ENCODE results near the gene RHNO1. TPM values are rescaled to one million over a fixed set of nuclear protein-coding genes. Genes with fewer than 3 reads are reported as not detected.
"Not testable (repeated sequence)": the region's sequence is repeated elsewhere in the genome, so short reads cannot be mapped to it uniquely, and the experiment has no call there.

Gene RHNO1
- total RNA-seq, 6 experiments from 2014 or later = 25.4 to 47.3 (median 39.7) TPM

- Mint-ChIP-seq H3K27ac (no peak overlapping the region), H3K4me3 (no peak overlapping the region), H3K9me3 (no peaks in the 10 kb centered on the region), H3K27me3 (ENCODE audit: insufficient read depth) (peaks cover 4% of the 10 kb centered on the region), H3K36me3 (ENCODE audit: low read depth) (peaks cover 22% of the 10 kb centered on the region; the same call in 1 of the 2 replicates), H3K4me1 (ENCODE audit: low read depth) (peaks cover 5% of the 10 kb centered on the region)
- TF ChIP-seq CTCF (IDR thresholded peaks at IDR 0.05) = no peak
- DNase-seq = no peak
These were observed 18.0 kb upstream of the RHNO1 start for GRCh38 chr12:2858944-2859421.

- Mint-ChIP-seq H3K4me1 (ENCODE audit: low read depth) (peaks cover 5% of the 10 kb centered on the region), H3K9me3 (no peaks in the 10 kb centered on the region), H3K36me3 (ENCODE audit: low read depth) (peaks cover 30% of the 10 kb centered on the region; the same call in 1 of the 2 replicates), H3K4me3 (no peak overlapping the region), H3K27me3 (ENCODE audit: insufficient read depth) (peaks cover 4% of the 10 kb centered on the region), H3K27ac (no peak overlapping the region)
- no peak for TF ChIP-seq CTCF (IDR thresholded peaks at IDR 0.05)
- no peak for DNase-seq
These were observed 16.9 kb upstream of the RHNO1 start for GRCh38 chr12:2860170-2860569.

- Mint-ChIP-seq H3K36me3 (ENCODE audit: low read depth) (peaks cover 34% of the 10 kb centered on the region; the same call in 1 of the 2 replicates), H3K27ac (no peak overlapping the region), H3K27me3 (ENCODE audit: insufficient read depth) (peaks cover 4% of the 10 kb centered on the region), H3K4me3 (no peak overlapping the region), H3K9me3 (no peaks in the 10 kb centered on the region), H3K4me1 (ENCODE audit: low read depth) (no peaks in the 10 kb centered on the region)
- no peak for TF ChIP-seq CTCF (IDR thresholded peaks at IDR 0.05)
- no peak for DNase-seq
These were observed 14.1 kb upstream of the RHNO1 start for GRCh38 chr12:2862876-2863275.

GRCh38 chr12:2863402-2863801, 13.6 kb upstream of the RHNO1 start:
- H3K36me3 Mint-ChIP-seq (ENCODE audit: low read depth) = peaks cover 36% of the 10 kb centered on the region; the same call in 1 of the 2 replicates
- H3K4me1 Mint-ChIP-seq (ENCODE audit: low read depth); H3K27me3 Mint-ChIP-seq (ENCODE audit: insufficient read depth); H3K9me3 Mint-ChIP-seq; DNase-seq; H3K27ac Mint-ChIP-seq; H3K4me3 Mint-ChIP-seq: not testable (repeated sequence)

- no peak overlapping the region for H3K27ac Mint-ChIP-seq
- H3K4me1 Mint-ChIP-seq (ENCODE audit: low read depth) = peaks cover 10% of the 10 kb centered on the region
- H3K27me3 Mint-ChIP-seq (ENCODE audit: insufficient read depth) = peaks cover 4% of the 10 kb centered on the region
- H3K36me3 Mint-ChIP-seq (ENCODE audit: low read depth) = peaks cover 43% of the 10 kb centered on the region; the same call in 1 of the 2 replicates
- TF ChIP-seq CTCF (IDR thresholded peaks at IDR 0.05) = no peak
- no peak overlapping the region for H3K4me3 Mint-ChIP-seq
- no peak for DNase-seq
- no peaks in the 10 kb centered on the region for H3K9me3 Mint-ChIP-seq
These were observed 12.8 kb upstream of the RHNO1 start for GRCh38 chr12:2864198-2864597.

GRCh38 chr12:2868986-2869632, 7.9 kb upstream of the RHNO1 start:
- DNase-seq = peak; percentile 28
- not testable (repeated sequence) for H3K9me3 Mint-ChIP-seq; H3K4me3 Mint-ChIP-seq; H3K27me3 Mint-ChIP-seq (ENCODE audit: insufficient read depth)
- Mint-ChIP-seq H3K27ac (peak overlapping the region; percentile 57), H3K4me1 (ENCODE audit: low read depth) (peaks cover 12% of the 10 kb centered on the region), H3K36me3 (ENCODE audit: low read depth) (peaks cover 25% of the 10 kb centered on the region; the same call in 1 of the 2 replicates)

All from HFFc6 (cell line).